Endodermal cell (in vitro differentiated cells): Measurements from ENCODE around the gene AKAP12. TPM values are rescaled to one million over a fixed set of nuclear protein-coding genes. Genes with fewer than 3 reads are reported as not detected.

ENCODE experiments used
- DNase-seq: peaks from one replicate; pipeline ENCODE4 v3.0.0-alpha.2; 2017
- H3K27ac ChIP-seq: 2 replicates; pipeline ENCODE4 v1.5.1; 2013; ENCODE audit warnings: mild to moderate bottlenecking, low read depth, low read length, moderate library complexity
- H3K27me3 ChIP-seq: 2 replicates; pipeline ENCODE4 v1.6.1; 2013; ENCODE audit warnings: mild to moderate bottlenecking, low read length, moderate library complexity; ENCODE audit not compliant: insufficient read depth, control insufficient read depth, poor library complexity, severe bottlenecking
- H3K36me3 ChIP-seq: 2 replicates; pipeline ENCODE4 v1.7.0; 2013; ENCODE audit warnings: mild to moderate bottlenecking, low read length, moderate library complexity; ENCODE audit not compliant: control insufficient read depth, insufficient read depth
- H3K4me1 ChIP-seq: one replicate; pipeline ENCODE4 v1.7.0; 2013; ENCODE audit warnings: low read length; ENCODE audit not compliant: control insufficient read depth, insufficient read depth
- H3K4me3 ChIP-seq: 2 replicates; pipeline ENCODE4 v1.5.1; 2013; ENCODE audit warnings: mild to moderate bottlenecking, low read length, moderate library complexity
- H3K9ac ChIP-seq: 2 replicates; pipeline ENCODE4 v1.6.1; 2013; ENCODE audit warnings: mild to moderate bottlenecking, low read length, moderate library complexity; ENCODE audit not compliant: poor library complexity, severe bottlenecking; ENCODE audit errors: extremely low read depth
- H3K9me3 ChIP-seq: 2 replicates; pipeline ENCODE4 v1.6.1; 2013; ENCODE audit warnings: mild to moderate bottlenecking, low read length, moderate library complexity; ENCODE audit not compliant: control insufficient read depth
- H3K27ac Mint-ChIP-seq: 2 replicates; pipeline ENCODE4 v1.8.0; 2020; ENCODE audit warnings: mixed read lengths
- H3K27me3 Mint-ChIP-seq: 2 replicates; pipeline ENCODE4 v1.8.0; 2021; ENCODE audit warnings: mild to moderate bottlenecking, mixed read lengths; ENCODE audit not compliant: insufficient read depth
- H3K36me3 Mint-ChIP-seq: 2 replicates; pipeline ENCODE4 v1.8.0; 2020; ENCODE audit warnings: low read depth, mixed read lengths
- H3K4me1 Mint-ChIP-seq: 2 replicates; pipeline ENCODE4 v1.8.0; 2020; ENCODE audit warnings: mixed read lengths
- H3K4me3 Mint-ChIP-seq: 2 replicates; pipeline ENCODE4 v1.8.0; 2020; ENCODE audit warnings: mild to moderate bottlenecking, moderate library complexity, mixed read lengths
- H3K9me3 Mint-ChIP-seq: 2 replicates; pipeline ENCODE4 v1.8.0; 2020; ENCODE audit warnings: mild to moderate bottlenecking, mixed read lengths
- WGBS, 2 experiments: methylation state at CpG; one replicate each; pipeline versions ENCODE4 v1.1.5 to v1.1.7; 2013; ENCODE audit warnings: missing lambda C conversion rate in 2 of 2, mixed read lengths in 1 of 2; ENCODE audit not compliant: insufficient coverage in 1 of 2, insufficient read length in 1 of 2; 5-methylcytosine and 5-hydroxymethylcytosine counted together
- total RNA-seq, 2 donors: library from RNA; stranded (reverse); fragmentation: NEBNext Ultra II Directional in 1 of 2; extraction: Animal tissue kit (Norgen Biotek cat#: 25700) in 1 of 2; gene quantifications; 2 replicates in 1 of 2; 3 replicates in 1 of 2; pipeline ENCODE4 v1.2.1, GENCODE V29; 2021
- TF ChIP-seq, protein P1 (sequence below): fragments of 200-600 bp; sonication (generic); conservative IDR thresholded peaks from 2 replicates; pipeline ENCODE4 v1.5.0; 2021; ENCODE audit warnings: antibody characterized with exemption, mild to moderate bottlenecking

The AKAP12 gene
- total RNA-seq, 2 donors from 2014 or later = 27.3 to 33.3 TPM

DNA sequence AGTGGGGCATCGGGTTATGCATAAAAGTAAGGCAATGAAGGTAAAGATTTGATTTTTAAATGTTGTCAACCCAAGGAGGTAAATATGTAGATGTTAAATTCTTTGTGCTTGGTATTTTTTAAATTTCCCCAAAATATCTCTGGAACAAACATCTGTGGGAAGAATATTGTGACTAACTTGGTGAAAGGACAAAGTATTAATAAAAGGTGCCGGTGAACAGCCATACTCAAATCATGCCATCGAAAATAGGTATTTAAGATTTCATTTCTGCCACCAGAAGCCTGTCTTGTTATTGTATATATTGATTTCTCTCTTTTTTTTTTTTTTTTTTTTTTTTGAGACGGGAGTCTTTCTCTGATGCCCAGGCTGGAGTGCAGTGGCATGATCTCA lies 164.1 kb downstream of the AKAP12 start:
- Histone ChIP-seq H3K9me3 (no peaks in the 10 kb centered on the region), H3K4me1 (peaks cover 9% of the 10 kb centered on the region), H3K27me3 (no peaks in the 10 kb centered on the region), H3K4me3 (no peak overlapping the region), H3K9ac (no peak overlapping the region), H3K27ac (no peak overlapping the region), H3K36me3 (peaks cover 71% of the 10 kb centered on the region)
- 96 to 100% methylated on average over 1 to 3 of the region's 4 CpGs for WGBS, 2 experiments
- H3K36me3 Mint-ChIP-seq = peaks cover 67% of the 10 kb centered on the region
- peaks cover 3% of the 10 kb centered on the region for H3K9me3 Mint-ChIP-seq
- no peak for DNase-seq
- no peak overlapping the region for H3K4me3 Mint-ChIP-seq
- H3K27ac Mint-ChIP-seq = no peak overlapping the region
- no peaks in the 10 kb centered on the region for H3K27me3 Mint-ChIP-seq
- peaks cover 34% of the 10 kb centered on the region for H3K4me1 Mint-ChIP-seq
- TF ChIP-seq, protein P1, sequence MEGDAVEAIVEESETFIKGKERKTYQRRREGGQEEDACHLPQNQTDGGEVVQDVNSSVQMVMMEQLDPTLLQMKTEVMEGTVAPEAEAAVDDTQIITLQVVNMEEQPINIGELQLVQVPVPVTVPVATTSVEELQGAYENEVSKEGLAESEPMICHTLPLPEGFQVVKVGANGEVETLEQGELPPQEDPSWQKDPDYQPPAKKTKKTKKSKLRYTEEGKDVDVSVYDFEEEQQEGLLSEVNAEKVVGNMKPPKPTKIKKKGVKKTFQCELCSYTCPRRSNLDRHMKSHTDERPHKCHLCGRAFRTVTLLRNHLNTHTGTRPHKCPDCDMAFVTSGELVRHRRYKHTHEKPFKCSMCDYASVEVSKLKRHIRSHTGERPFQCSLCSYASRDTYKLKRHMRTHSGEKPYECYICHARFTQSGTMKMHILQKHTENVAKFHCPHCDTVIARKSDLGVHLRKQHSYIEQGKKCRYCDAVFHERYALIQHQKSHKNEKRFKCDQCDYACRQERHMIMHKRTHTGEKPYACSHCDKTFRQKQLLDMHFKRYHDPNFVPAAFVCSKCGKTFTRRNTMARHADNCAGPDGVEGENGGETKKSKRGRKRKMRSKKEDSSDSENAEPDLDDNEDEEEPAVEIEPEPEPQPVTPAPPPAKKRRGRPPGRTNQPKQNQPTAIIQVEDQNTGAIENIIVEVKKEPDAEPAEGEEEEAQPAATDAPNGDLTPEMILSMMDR = no peak

Other genes with a start within 250 kb of the AKAP12 start
- 10 to 100 TPM; 11.4 to 15.2 TPM for gene ZBTB2, start 151.6 kb downstream of the AKAP12 start, total RNA-seq
- 10 to 100 TPM; 40.8 to 45.4 TPM for gene RMND1, start 212.2 kb downstream of the AKAP12 start, total RNA-seq